HepG2 (cell line): ENCODE measurements around the gene KLHDC8B. TPM values are rescaled to one million over a fixed set of nuclear protein-coding genes. Genes with fewer than 3 reads are reported as not detected.

Experiments used
- ATAC-seq: fragments of 200-7000 bp; cut with Tn5 transposase; 3 replicates; pipeline ENCODE4 v1.9.1; 2020; ENCODE audit warnings: mild to moderate bottlenecking, moderate library complexity
- BruUV-seq: library from RNA; stranded (reverse); fragments of 400-500 nt; replicated peaks from 2 replicates; lab custom pipeline; 2021; lab: Mats Ljungman, UMichigan
- CTCF ChIA-PET: fragments of 300-600 bp; formaldehyde crosslinking; extraction: SDS; loops from one replicate; lab custom pipeline; 2021; ENCODE audit warnings: low total read pairs, inconsistent platforms, low intra/inter-chr PET ratio; lab: Yijun Ruan, JAX
- POLR2A ChIA-PET: fragments of 350-600 bp; sonication (Branson Sonifier 250); formaldehyde crosslinking; loops from one replicate; lab custom pipeline; 2020; ENCODE audit warnings: antibody characterized with exemption, inconsistent platforms; lab: Yijun Ruan, JAX
- DNase-seq: peaks from one replicate; pipeline ENCODE4 v3.0.0-alpha.2; 2015; ENCODE audit warnings: low spot score
- FAIRE-seq: peaks from 3 replicates; lab custom pipeline; 2011; peaks lifted over from hg19 to GRCh38; lab: Jason Lieb, UNC
- H2AFZ ChIP-seq: one replicate; pipeline ENCODE4 v1.6.1; 2011; ENCODE audit warnings: low read length, inconsistent platforms
- H3K27ac ChIP-seq: fragments of 300-600 bp; 3 replicates; pipeline ENCODE4 v1.8.0; 2011; ENCODE audit warnings: mixed run types, mild to moderate bottlenecking, mixed read lengths, low read length, inconsistent platforms; ENCODE audit not compliant: insufficient read depth; ENCODE audit errors: extremely low read length
- H3K27me3 ChIP-seq, 2 experiments: fragments of 200-600 bp in 1 of 2; 2 replicates in 1 of 2; 3 replicates in 1 of 2; pipeline versions ENCODE4 v1.6.0 to v1.8.0; 2011; ENCODE audit warnings: low read length in 2 of 2, mild to moderate bottlenecking in 2 of 2, moderate library complexity in 2 of 2, inconsistent platforms in 1 of 2; ENCODE audit not compliant: insufficient read depth in 2 of 2, control insufficient read depth in 1 of 2
- H3K36me3 ChIP-seq, 2 experiments: fragments of 200-600 bp in 1 of 2; replicated peaks in 1 of 2; 2 replicates in 1 of 2; 3 replicates in 1 of 2; pipeline versions ENCODE4 v1.5.1 to v1.8.0; 2011; ENCODE audit warnings: low read length in 2 of 2, inconsistent platforms in 1 of 2; ENCODE audit not compliant: insufficient read depth in 2 of 2, control insufficient read depth in 1 of 2
- H3K4me1 ChIP-seq: 2 replicates; pipeline ENCODE4 v1.5.1; 2012; ENCODE audit warnings: low read length, inconsistent platforms; ENCODE audit not compliant: insufficient read depth
- H3K4me2 ChIP-seq: 2 replicates; pipeline ENCODE4 v1.6.0; 2011; ENCODE audit warnings: low read depth, low read length, inconsistent platforms
- H3K4me3 ChIP-seq, 3 experiments: fragments of 200-600 bp in 1 of 3; sonication (generic), shearing (Covaris generic) in 1 of 3; replicated peaks in 1 of 3; 2 replicates each; pipeline ENCODE4 v1.5.1; 2011 to 2016; ENCODE audit warnings: low read length in 3 of 3, inconsistent platforms in 2 of 3, low read depth in 2 of 3, mild to moderate bottlenecking in 2 of 3, control low read depth in 1 of 3, mixed read lengths in 1 of 3; ENCODE audit not compliant: insufficient read depth in 1 of 3
- H3K79me2 ChIP-seq: one replicate; pipeline ENCODE4 v1.6.1; 2011; ENCODE audit warnings: low read length, inconsistent platforms; ENCODE audit not compliant: insufficient read depth
- H3K9ac ChIP-seq: 2 replicates; pipeline ENCODE4 v1.6.0; 2011; ENCODE audit warnings: mild to moderate bottlenecking, low read depth, low read length, inconsistent platforms; ENCODE audit not compliant: insufficient read depth
- H3K9me3 ChIP-seq: 2 replicates; pipeline ENCODE4 v1.5.1; 2012; ENCODE audit warnings: mild to moderate bottlenecking, low read length
- H4K20me1 ChIP-seq: 2 replicates; pipeline ENCODE4 v1.6.0; 2011; ENCODE audit warnings: inconsistent platforms, mild to moderate bottlenecking, low read length, moderate library complexity; ENCODE audit not compliant: insufficient read depth
- RFXANK ChIP-seq: IDR thresholded peaks from 2 replicates; pipeline ENCODE4 v1.6.1; 2016
- ZNF280B ChIP-seq: sonication (generic); formaldehyde crosslinking; IDR thresholded peaks from 2 replicates; pipeline ENCODE4 v1.5.0; 2020; ENCODE audit warnings: missing genetic modification reagents, mild to moderate bottlenecking, borderline replicate concordance
- WGBS: methylation state at CpG from one replicate; pipeline ENCODE4 v1.1.6; 2017; ENCODE audit warnings: low lambda C conversion rate; 5-methylcytosine and 5-hydroxymethylcytosine counted together
- in situ Hi-C: cut with HindIII; loops from 2 replicates; pipeline ENCODE4 v1.10.0; 2017; ENCODE audit warnings: low pct_unique_long_range_greater_than_20kb; ENCODE audit not compliant: extremely low pct_ligation_motif_present
- intact Hi-C: fragments of 100-400 bp; cut with micrococcal nuclease; formaldehyde crosslinking; loops from one replicate; pipeline ENCODE4 v1.10.0; 2022; ENCODE audit not compliant: unreplicated experiment
- polyA plus RNA-seq, 8 experiments: library from polyadenylated mRNA; depleted of rRNA in 3 of 8; stranded (reverse) in 7 of 8; unstranded in 1 of 8; fragments of >200 nt; fragmentation: Illumina TruSeq in 4 of 8; extraction: Trizol in 4 of 8; gene quantifications; 2 replicates each; pipeline versions ENCODE4 v1.2.1 to v1.2.3, GENCODE V29; 2011 to 2016; ENCODE audit warnings: low read depth in 4 of 8, missing spikeins in 1 of 8, mixed read lengths in 1 of 8; ENCODE audit not compliant: insufficient read depth in 1 of 8
- total RNA-seq, 5 experiments: library from RNA; depleted of rRNA; stranded (reverse); fragments of >200 nt; fragmentation: Illumina TruSeq; extraction: Trizol; gene quantifications; 2 replicates each; pipeline ENCODE4 v1.2.3, GENCODE V29; 2016; ENCODE audit warnings: low read depth in 1 of 5

The KLHDC8B gene
- total and polyA plus RNA-seq, 2 of the 13 experiments (the other 11 are each of a cell fraction or from before 2014, with no cell fraction given) = 17.2 to 17.8 TPM

DNA sequence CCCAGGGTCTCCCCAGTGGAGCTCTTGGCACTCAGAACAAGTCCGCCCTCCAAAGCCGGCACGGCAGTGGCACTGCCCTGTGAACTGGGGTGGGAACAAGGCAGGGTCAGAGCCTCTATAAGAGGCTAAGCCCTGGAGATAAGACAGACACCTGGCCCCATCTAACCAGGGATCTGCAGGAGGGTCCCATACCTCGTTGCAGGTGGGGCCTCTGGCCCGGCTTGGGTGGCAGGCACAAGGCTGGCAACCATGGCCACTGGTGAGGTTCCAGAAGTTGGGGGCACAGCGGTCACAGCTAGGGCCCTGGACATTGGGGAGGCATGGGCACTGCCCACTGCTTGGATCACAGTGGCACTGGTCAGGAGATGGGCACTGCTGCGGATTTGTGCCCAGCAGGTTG, 47.2 kb upstream of the KLHDC8B start:
- intact Hi-C loops = no loop called here
- Histone ChIP-seq H3K36me3 (peaks cover 12 to 37% of the 10 kb centered on the region in 2 experiments; a peak in 4 of 5 replicates), H3K27me3 (no peaks in the 10 kb centered on the region; a peak in 1 of 5 replicates), H3K9me3 (no peaks in the 10 kb centered on the region), H3K79me2 (peaks cover 11% of the 10 kb centered on the region), H2AFZ (no peak overlapping the region), H3K4me3 (no peak overlapping the region), H3K4me1 (peaks cover 14% of the 10 kb centered on the region), H4K20me1 (no peaks in the 10 kb centered on the region), H3K4me2 (no peak overlapping the region), H3K27ac (no peak overlapping the region), H3K9ac (no peak overlapping the region)
- TF ChIP-seq RFXANK (CRISPR knock-in tag) = no peak
- POLR2A ChIA-PET = interaction anchor here (2.0 kb wide), 1 partner anchor 9 kb away, joined by 11 read pairs; the partner anchor contains the start of gene LAMB2
- CTCF ChIA-PET = no interaction called here
- in situ Hi-C loops = no loop called here
- WGBS = 87% methylated on average over 3 of the region's 7 CpGs
- BruUV-seq = no TSS peak
- FAIRE-seq (no peak), ATAC-seq (no peak), DNase-seq (no peak)

- intact Hi-C loops = no loop called here
- H3K9ac ChIP-seq = no peak overlapping the region
- WGBS = 94% methylated on average over 10 of the region's 14 CpGs
- in situ Hi-C loops = no loop called here
- ATAC-seq (no peak), DNase-seq (no peak), FAIRE-seq (no peak)
- no peak for TF ChIP-seq ZNF280B
- H3K4me3 ChIP-seq = no peak overlapping the region
- H3K36me3 ChIP-seq = peaks cover 17 to 37% of the 10 kb centered on the region in 2 experiments; a peak in 4 of 5 replicates
- H4K20me1 ChIP-seq = no peaks in the 10 kb centered on the region
- peaks cover 6% of the 10 kb centered on the region for H3K4me1 ChIP-seq
- no peak overlapping the region for H3K4me2 ChIP-seq
- H2AFZ ChIP-seq = no peak overlapping the region
- peaks cover 1% of the 10 kb centered on the region for H3K79me2 ChIP-seq
- no TSS peak for BruUV-seq
- no peaks in the 10 kb centered on the region for H3K9me3 ChIP-seq
- ChIA-PET POLR2A (interaction anchor here (2.0 kb wide), 1 partner anchor 8 kb away, joined by 11 read pairs; the partner anchor contains the start of gene LAMB2), CTCF (no interaction called here)
- H3K27ac ChIP-seq = no peak overlapping the region
- no peaks in the 10 kb centered on the region; a peak in 1 of 5 replicates for H3K27me3 ChIP-seq
Observed at GRCh38 chr3:49124991-49125670, 46.3 kb upstream of the KLHDC8B start.
